GM19025 (cell line): ENCODE measurements around the gene GMPR2.
"Not testable (repeated sequence)": the region's sequence is repeated elsewhere in the genome, so short reads cannot be mapped to it uniquely, and the experiment has no call there.

Experiments
- ATAC-seq: cut with Tn5 transposase; IDR thresholded peaks from one replicate; pipeline ENCODE4 v1.9.1; 2021; ENCODE audit warnings: mild to moderate bottlenecking, low read depth, moderate library complexity; ENCODE audit not compliant: unreplicated experiment

The GMPR2 gene

DNA sequence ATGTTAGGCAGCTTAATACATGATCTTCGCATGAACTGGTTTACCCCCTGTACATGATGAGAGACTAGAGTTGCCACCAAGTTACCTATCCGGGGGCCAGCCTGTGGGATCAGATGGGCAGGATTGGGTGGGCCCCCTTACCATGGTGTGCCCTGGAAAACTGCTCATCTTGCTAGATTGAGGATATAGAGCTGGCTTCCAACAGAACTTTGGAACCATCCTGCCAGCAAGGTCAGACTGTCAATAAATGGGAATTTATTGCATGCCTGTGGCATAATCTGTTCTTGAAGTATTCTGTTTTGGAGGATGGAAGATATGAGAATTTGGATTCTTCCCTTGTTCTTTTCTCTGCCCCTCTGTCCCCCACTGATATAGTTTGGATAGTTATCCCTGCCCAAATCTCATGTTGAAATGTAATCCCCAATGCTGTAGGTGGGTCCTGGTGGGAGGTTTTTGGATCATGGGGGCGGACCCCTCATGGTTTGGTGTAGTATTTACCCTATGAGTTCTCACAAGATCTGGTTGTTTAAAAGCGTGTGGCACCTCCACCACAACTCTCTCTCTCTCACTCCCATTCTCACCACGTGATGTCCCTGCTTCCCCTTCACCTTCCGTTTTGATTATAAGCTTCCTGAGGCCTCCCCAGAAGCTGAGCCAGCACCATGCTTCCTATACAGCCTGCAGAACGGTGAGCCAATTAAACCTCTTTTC lies 33.8 kb upstream of the GMPR2 start:
- no peak for ATAC-seq

DNA sequence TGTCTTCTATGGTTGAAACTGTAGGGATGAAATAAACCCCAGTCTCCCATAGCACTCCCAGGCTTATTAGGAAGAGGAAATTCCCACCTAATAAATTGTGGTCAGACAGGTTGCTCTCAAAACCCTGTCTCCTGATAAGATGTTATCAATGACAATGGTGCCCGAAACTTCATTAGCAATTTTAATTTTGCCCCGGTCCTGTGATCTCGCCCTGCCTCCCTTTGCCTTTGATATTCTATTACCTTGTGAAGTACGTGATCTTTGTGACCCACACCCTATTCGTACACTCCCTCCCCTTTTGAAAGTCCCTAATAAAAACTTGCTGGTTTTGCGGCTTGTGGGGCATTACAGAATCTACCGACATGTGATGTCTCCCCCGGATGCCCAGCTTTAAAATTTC lies 30.2 kb upstream of the GMPR2 start:
- ATAC-seq = not testable (repeated sequence)

- not testable (repeated sequence) for ATAC-seq
Measured at GRCh38 chr14:24203249-24203886, 29.4 kb upstream of the GMPR2 start.

DNA sequence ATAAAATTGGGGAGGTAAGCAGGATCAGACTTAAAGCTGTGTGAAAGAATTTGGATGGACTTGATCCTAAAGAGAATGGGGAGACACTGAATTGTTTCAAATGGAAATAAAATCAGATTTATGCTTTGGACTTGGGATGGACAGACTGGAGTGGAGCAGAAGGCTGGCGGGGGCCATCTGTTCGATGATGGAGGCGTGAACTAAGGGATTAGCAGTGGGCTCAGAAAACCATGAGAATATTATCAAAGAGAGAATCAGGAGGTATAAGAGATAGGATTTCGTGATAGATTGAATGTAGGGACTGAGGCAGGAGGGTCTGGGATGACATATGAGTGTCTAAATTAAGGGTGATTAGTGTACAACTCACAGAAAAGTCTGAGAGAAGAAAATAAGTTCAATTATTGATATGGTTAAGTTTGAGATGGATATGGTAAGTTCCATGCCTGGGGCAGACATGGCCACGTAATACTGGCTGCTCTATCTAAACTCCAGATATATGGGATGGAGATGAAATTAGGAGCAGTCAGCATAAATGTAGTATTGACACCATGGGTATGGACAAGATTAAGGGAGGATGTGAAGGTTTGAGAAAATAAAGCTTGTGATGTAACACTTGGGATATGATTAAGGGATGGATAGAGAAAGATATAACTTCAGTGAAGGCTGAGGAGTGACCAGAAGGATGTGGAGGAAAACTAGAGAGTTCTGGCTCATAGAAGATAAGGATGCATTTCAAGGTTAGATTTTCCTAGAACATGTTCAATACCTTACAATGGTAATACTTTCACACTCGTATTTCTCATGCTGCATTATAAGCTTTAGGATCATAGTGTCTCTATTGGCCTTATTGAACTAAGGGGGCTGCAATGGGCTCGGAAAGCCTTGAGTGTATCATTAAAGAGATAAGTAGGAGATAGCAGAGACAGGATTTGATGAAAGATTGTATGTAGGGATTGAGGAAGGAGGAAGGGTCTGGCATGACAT lies 28.3 kb upstream of the GMPR2 start:
- ATAC-seq = no peak

DNA sequence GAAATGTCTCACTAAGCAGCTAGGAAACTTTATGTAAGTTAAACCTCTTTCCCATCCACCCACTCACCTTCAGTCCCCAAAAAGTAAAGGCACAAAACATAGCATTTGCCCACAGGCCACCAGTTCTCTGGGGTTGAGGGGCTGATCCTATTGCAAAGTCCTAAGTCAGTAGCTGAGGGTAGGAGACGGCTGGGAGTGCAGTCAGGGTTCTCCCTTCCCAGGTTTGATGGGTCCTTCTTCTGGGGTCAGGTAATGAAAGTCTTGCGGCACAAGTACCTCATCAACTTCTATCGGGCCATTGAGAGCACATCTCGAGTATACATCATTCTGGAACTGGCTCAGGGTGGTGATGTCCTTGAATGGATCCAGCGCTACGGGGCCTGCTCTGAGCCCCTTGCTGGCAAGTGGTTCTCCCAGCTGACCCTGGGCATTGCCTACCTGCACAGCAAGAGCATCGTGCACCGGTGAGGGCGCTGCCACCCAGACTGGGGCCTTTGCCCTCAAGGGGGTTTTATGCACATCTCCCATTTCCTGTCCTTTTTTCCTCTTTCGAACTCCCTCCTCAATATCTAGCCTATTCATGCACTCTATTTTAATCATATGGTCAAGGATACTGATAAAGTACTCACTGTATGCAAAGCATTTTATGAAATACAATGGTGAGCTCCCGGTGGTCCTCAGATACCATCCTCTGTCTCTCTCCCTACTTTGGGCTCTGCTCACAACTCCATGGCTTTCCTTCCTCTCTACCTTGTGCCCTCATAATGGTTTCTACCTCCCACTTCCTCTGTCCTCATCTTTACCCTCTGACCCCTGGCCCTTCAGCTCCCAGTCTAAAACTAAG lies 26.2 kb upstream of the GMPR2 start:
- no peak for ATAC-seq

DNA sequence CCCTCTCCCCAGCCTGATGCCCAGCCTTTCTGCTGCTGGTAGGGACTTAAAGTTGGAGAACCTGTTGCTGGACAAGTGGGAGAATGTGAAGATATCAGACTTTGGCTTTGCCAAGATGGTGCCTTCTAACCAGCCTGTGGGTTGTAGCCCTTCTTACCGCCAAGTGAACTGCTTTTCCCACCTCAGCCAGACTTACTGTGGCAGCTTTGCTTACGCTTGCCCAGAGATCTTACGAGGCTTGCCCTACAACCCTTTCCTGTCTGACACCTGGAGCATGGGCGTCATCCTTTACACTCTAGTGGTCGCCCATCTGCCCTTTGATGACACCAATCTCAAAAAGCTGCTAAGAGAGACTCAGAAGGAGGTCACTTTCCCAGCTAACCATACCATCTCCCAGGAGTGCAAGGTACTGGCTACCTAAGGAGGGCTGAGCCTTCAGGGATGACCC lies 25.6 kb upstream of the GMPR2 start:
- ATAC-seq = no peak

- ATAC-seq = no peak
Measured at GRCh38 chr14:24207625-24208024, 25.1 kb upstream of the GMPR2 start.

- no peak for ATAC-seq
Measured at GRCh38 chr14:24211311-24211710, 21.4 kb upstream of the GMPR2 start.

GRCh38 chr14:24212924-24213865 lies 19.5 kb upstream of the GMPR2 start, which contains the start of gene CHMP4A:
Gene CHMP4A (minus strand): TSS chr14:24213488. CDS start chr14:24213439, 49 bp downstream.
- ATAC-seq = peak; percentile 73

GRCh38 chr14:24213866-24214662 lies 18.7 kb upstream of the GMPR2 start:
- ATAC-seq = no peak

DNA sequence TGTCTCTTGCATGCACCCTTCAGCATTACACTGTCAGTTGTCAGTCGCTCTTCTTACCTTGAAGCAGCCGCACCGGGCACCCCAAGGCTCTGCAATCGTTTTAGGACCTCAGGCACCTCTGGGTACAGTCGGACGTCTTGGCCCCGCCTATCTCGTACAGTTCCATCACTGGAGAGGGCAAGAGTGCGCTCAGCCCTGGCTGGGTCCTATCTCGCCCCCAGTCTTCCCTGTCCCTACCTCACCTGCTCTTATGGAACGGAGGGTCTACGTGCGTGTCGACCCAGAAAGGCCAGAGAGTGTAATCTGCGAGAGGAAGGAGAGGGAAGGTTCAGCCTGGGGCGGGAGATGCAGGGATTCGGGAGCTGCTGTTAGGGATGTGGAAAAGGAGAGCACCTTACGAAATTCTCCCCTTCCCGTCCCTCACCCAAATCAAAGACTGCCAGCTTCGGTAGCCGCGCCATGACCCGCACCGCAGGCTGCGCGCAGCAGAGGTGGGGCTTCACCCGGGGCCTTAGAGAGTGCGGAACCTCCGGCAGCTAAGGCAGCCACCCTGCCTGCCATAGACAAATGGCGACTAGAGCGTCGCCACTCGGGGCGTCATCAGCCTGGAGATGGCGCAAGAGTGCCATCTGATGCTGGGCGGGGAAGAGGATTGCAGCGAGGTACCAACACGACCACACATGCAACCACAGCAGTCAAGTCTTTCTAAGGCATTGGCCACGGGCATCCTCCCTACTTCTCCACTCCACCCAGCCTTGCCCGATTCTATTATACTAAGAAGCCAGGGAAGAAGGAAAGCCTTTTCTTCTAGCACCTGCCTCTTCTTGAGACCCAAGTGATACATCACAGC lies 17.0 kb upstream of the GMPR2 start, which contains the start of gene MDP1:
MDP1 (minus strand) TSS at position 572 of the 850 bp plus-strand sequence; CDS start at position 461, 111 bp downstream.
- ATAC-seq = peak; percentile 59

GRCh38 chr14:24216345-24216699 lies 16.4 kb upstream of the GMPR2 start:
- ATAC-seq = no peak

GRCh38 chr14:24216876-24217275 lies 15.9 kb upstream of the GMPR2 start:
- not testable (repeated sequence) for ATAC-seq

GRCh38 chr14:24219080-24219479 lies 13.6 kb upstream of the GMPR2 start:
- ATAC-seq = no peak

GRCh38 chr14:24219521-24219920 lies 13.2 kb upstream of the GMPR2 start:
- no peak for ATAC-seq

DNA sequence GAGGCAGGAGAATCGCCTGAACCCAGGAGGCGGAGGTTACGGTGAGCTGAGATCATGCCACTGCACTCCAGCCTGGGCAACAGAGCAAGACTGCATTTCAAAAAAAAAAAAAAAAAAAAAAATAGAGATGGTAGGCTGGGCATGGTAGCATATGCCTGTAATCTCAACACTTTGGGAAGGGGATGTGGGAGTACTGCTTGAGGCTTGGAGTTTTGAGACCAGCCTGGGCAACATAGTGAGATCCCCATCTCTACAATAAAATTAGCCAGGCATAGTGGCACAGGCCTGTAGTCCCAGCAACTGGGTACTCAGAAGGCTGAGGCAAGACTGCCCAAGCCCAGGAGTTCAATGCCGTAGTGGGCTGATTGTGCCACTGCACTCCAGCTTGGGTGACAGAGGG lies 9.7 kb upstream of the GMPR2 start:
- ATAC-seq = not testable (repeated sequence)

DNA sequence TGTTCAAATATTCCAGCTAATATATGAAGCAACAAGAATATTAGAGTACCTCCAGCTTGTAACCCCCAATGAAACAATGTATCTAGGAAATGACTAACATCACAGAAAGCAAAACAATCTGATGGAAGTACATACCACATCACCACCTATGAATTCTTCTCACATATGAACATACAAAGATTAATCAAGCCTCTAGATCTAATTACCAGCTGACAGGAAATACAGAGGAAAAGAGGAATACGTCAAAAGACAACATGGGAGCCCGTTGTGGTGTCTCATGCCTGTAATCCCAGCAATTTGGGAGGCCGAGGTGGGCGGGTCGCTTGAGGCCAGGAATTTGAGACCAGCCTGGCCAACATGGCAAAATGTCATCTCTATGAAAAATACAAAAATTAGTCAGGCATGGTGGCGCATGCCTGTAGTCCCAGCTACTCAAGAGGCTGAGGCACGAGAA lies 8.1 kb upstream of the GMPR2 start:
- no peak for ATAC-seq
